ENCODE results near the gene ACSL1. TPM values are rescaled to one million over a fixed set of nuclear protein-coding genes. Genes with fewer than 3 reads are reported as not detected.

Gene ACSL1
- polyA plus RNA-seq, 2 of the 4 experiments (the other 2 are of a cell fraction): 10.0 to 12.4 TPM

GRCh38 chr4:184732126-184732525, 93.6 kb downstream of the ACSL1 start:
- no peak overlapping the region for H3K27ac ChIP-seq
- 66% methylated on average over 4 of the region's 4 CpGs for WGBS (ENCODE audit: missing lambda C conversion rate)
- DNase-seq (ENCODE audit: low read depth in 1 of 2, low spot score in 1 of 2): no peak
- ChIA-PET CTCF (interaction anchor here (3.2 kb wide), 1 partner anchor 9 kb away, joined by 13 read pairs; no protein-coding TSS in a partner anchor), POLR2A (no interaction called here)
- H3K4me2 ChIP-seq: peak overlapping the region; percentile 57
- FAIRE-seq: no peak
- ATAC-seq: no peak
- H3K4me3 ChIP-seq: no peak overlapping the region
- TF ChIP-seq SREBF2 (IDR thresholded peaks at IDR 0.05): no peak
- TF ChIP-seq POLR2A (IDR thresholded peaks at IDR 0.05; ENCODE audit: low read length): no peak
- TF ChIP-seq FOSL2 (IDR thresholded peaks at IDR 0.05): no peak
- no peak for TF ChIP-seq FOSL2 (CRISPR knock-in tag; IDR thresholded peaks at IDR 0.05)
- TF ChIP-seq RNF2 (IDR thresholded peaks at IDR 0.05; ENCODE audit: borderline replicate concordance, low read depth): no peak
- TF ChIP-seq BHLHE40 (IDR thresholded peaks at IDR 0.05; ENCODE audit: low read depth, low read length): no peak
- no peak for TF ChIP-seq SMC3 (IDR thresholded peaks at IDR 0.05)
- no peak for TF ChIP-seq BCL3 (IDR thresholded peaks at IDR 0.05)
- no peak for TF ChIP-seq HDAC2 (IDR thresholded peaks at IDR 0.05)
- no peak for TF ChIP-seq TP53 (CRISPR knock-in tag; IDR thresholded peaks at IDR 0.05)
- no peak for TF ChIP-seq MAZ (IDR thresholded peaks at IDR 0.05; ENCODE audit: borderline replicate concordance, low read depth, low read length)
- H3K9me3 ChIP-seq: no peaks in the 10 kb centered on the region
- peaks cover 3% of the 10 kb centered on the region; the same call in 1 of the 3 replicates for H3K4me1 ChIP-seq

DNA sequence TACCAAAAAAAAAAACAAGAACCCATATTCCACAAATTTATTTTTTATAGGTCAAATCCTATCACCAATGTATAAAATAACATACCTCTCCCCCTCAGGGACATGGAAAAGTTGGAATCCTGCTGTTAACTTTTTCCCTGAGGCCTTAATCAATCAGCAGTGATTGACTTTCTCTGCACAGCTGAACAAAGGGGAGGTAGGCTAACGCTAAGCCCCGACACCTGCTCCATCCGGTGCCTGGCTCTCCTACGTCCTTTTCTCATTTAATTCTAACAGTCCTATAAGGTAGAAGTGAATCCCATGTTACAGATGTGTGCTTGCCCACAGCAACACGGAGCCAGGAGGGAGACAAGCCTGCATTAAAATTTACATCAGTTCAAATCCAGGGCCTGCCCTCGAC, 94.7 kb downstream of the ACSL1 start:
- DNase-seq (ENCODE audit: low read depth in 1 of 2, low spot score in 1 of 2) (no peak), ATAC-seq (no peak), FAIRE-seq (no peak)
- POLR2A ChIA-PET: no interaction called here
- Histone ChIP-seq H3K4me2 (no peak overlapping the region), H3K4me3 (no peak overlapping the region), H3K9me3 (no peaks in the 10 kb centered on the region), H3K27ac (no peak overlapping the region), H3K4me1 (peaks cover 3% of the 10 kb centered on the region; the same call in 1 of the 3 replicates)
- 92% methylated on average over 6 of the region's 6 CpGs for WGBS (ENCODE audit: missing lambda C conversion rate)
- TF ChIP-seq HOXB5 (CRISPR knock-in tag; IDR thresholded peaks at IDR 0.05) (no peak), MAZ (IDR thresholded peaks at IDR 0.05; ENCODE audit: borderline replicate concordance, low read depth, low read length) (no peak), JUN (IDR thresholded peaks at IDR 0.05) (no peak), TP53 (CRISPR knock-in tag; IDR thresholded peaks at IDR 0.05) (no peak), MAX (IDR thresholded peaks at IDR 0.05) (no peak), EP300 (IDR thresholded peaks at IDR 0.05) (no peak)
- CTCF ChIA-PET: no interaction called here

DNA sequence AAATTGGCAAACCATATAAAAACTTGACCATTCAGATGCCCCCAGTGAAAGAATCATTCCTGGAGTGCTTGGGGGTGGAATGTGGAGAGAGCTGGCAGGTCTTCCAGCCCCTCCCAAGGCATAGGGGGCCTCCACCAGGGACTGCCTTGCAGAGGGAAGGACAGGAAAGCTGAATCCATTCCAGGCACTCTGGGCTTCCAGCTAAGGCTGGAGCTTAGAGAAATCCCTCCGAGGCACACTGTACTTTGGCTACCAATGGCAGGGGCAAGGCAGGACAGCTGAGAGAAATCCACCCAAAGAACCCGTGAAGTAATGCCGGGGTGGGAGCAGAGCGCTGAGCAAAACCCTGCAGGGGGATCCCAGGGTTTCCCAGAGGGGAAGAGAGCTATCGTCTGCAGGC, 95.8 kb downstream of the ACSL1 start:
- ATAC-seq (no peak), DNase-seq (ENCODE audit: low read depth in 1 of 2, low spot score in 1 of 2) (no peak), FAIRE-seq (no peak)
- Histone ChIP-seq H3K9me3 (no peaks in the 10 kb centered on the region), H3K27ac (no peak overlapping the region), H3K4me2 (no peak overlapping the region), H3K4me3 (no peak overlapping the region), H3K4me1 (peaks cover 3% of the 10 kb centered on the region; the same call in 1 of the 3 replicates)
- WGBS (ENCODE audit: missing lambda C conversion rate): 97% methylated on average over 4 of the region's 5 CpGs
- TF ChIP-seq SMC3 (IDR thresholded peaks at IDR 0.05) (no peak), TFCP2L1 (CRISPR knock-in tag; IDR thresholded peaks at IDR 0.05) (no peak), ESRRA (IDR thresholded peaks at IDR 0.05; ENCODE audit: borderline replicate concordance, low read length) (no peak), NPAS2 (CRISPR knock-in tag; IDR thresholded peaks at IDR 0.05; ENCODE audit: borderline replicate concordance) (no peak)
- ChIA-PET POLR2A (no interaction called here), CTCF (no interaction called here)

GRCh38 chr4:184728858-184729257, 96.9 kb downstream of the ACSL1 start:
- TF ChIP-seq PHF8 (IDR thresholded peaks at IDR 0.05; ENCODE audit: borderline replicate concordance, low read depth) (no peak), JUN (IDR thresholded peaks at IDR 0.05) (no peak), CHD4 (IDR thresholded peaks at IDR 0.05; ENCODE audit: borderline replicate concordance) (no peak), FOSL2 (IDR thresholded peaks at IDR 0.05) (no peak), FOSL2 (CRISPR knock-in tag; IDR thresholded peaks at IDR 0.05) (no peak), RARB (CRISPR knock-in tag; IDR thresholded peaks at IDR 0.05) (no peak), ZFP36 (IDR thresholded peaks at IDR 0.05; ENCODE audit: borderline replicate concordance, partially characterized antibody) (no peak), ESRRA (IDR thresholded peaks at IDR 0.05; ENCODE audit: borderline replicate concordance, low read length) (no peak)
- ATAC-seq (no peak), FAIRE-seq (no peak), DNase-seq (ENCODE audit: low read depth in 1 of 2, low spot score in 1 of 2) (no peak)
- Histone ChIP-seq H3K4me2 (no peak overlapping the region), H3K4me3 (no peak overlapping the region), H3K27ac (no peak overlapping the region), H3K9me3 (no peaks in the 10 kb centered on the region), H3K4me1 (no peaks in the 10 kb centered on the region; the same call in 2 of the 3 replicates)
- ChIA-PET CTCF (interaction anchor here (0.5 kb wide), 1 partner anchor 17 kb away, joined by 3 read pairs; no protein-coding TSS in a partner anchor), POLR2A (no interaction called here)
- 93% methylated on average over 2 of the region's 2 CpGs for WGBS (ENCODE audit: missing lambda C conversion rate)

Measured in A549 (cell line).